IMR-90 (cell line): ENCODE results near the gene UBXN1. TPM values are rescaled to one million over a fixed set of nuclear protein-coding genes. Genes with fewer than 3 reads are reported as not detected.
"Not testable (repeated sequence)": the region's sequence is repeated elsewhere in the genome, so short reads cannot be mapped to it uniquely, and the experiment has no call there.

ENCODE experiments used
- ATAC-seq: fragments of 200-7000 bp; cut with Tn5 transposase; 2 replicates; pipeline ENCODE4 v1.9.1; 2020; ENCODE audit warnings: low read depth, mild to moderate bottlenecking, moderate library complexity
- BruUV-seq: library from RNA; stranded (reverse); fragments of 400-500 nt; replicated peaks from 2 replicates; lab custom pipeline; 2021; lab: Mats Ljungman, UMichigan
- CTCF ChIA-PET: fragments of 300-600 bp; formaldehyde crosslinking; extraction: SDS; loops from one replicate; lab custom pipeline; 2021; ENCODE audit warnings: antibody characterized with exemption; lab: Yijun Ruan, JAX
- POLR2A ChIA-PET: fragments of 300-600 bp; sonication (Branson Sonifier 250); formaldehyde crosslinking; loops from one replicate; lab custom pipeline; 2022; ENCODE audit warnings: antibody characterized with exemption; ENCODE audit not compliant: unreplicated experiment; lab: Charles Lee
- DNase-seq: peaks from one replicate; pipeline ENCODE4 v3.0.0; 2013
- H2AFZ ChIP-seq: replicated peaks from 2 replicates; pipeline ENCODE3; 2013; ENCODE audit warnings: low read length, mild to moderate bottlenecking; ENCODE audit not compliant: poor library complexity
- H2AK5ac ChIP-seq: 2 replicates; pipeline ENCODE4 v1.6.1; 2013; ENCODE audit warnings: low read depth, low read length, inconsistent platforms
- H2AK9ac ChIP-seq: replicated peaks from 2 replicates; pipeline ENCODE3; 2013; ENCODE audit warnings: mild to moderate bottlenecking, low read depth, low read length, moderate library complexity; ENCODE audit not compliant: poor library complexity
- H2BK120ac ChIP-seq: 2 replicates; pipeline ENCODE4 v1.6.1; 2013; ENCODE audit warnings: low read depth, low read length, inconsistent platforms
- H2BK15ac ChIP-seq: 3 replicates; pipeline ENCODE4 v1.6.1; 2013; ENCODE audit warnings: low read depth, low read length, inconsistent platforms
- H2BK20ac ChIP-seq: 2 replicates; pipeline ENCODE4 v1.6.1; 2013; ENCODE audit warnings: low read depth, mild to moderate bottlenecking, inconsistent platforms, low read length, moderate library complexity
- H2BK5ac ChIP-seq: 2 replicates; pipeline ENCODE4 v1.6.1; 2013; ENCODE audit warnings: mild to moderate bottlenecking, low read depth, low read length, inconsistent platforms; ENCODE audit not compliant: poor library complexity, severe bottlenecking
- H3K14ac ChIP-seq: replicated peaks from 2 replicates; pipeline ENCODE4 v1.6.1; 2013; ENCODE audit warnings: low read depth, low read length, inconsistent platforms
- H3K18ac ChIP-seq: 2 replicates; pipeline ENCODE4 v1.6.1; 2013; ENCODE audit warnings: low read depth, low read length, control low read depth
- H3K23ac ChIP-seq: 2 replicates; pipeline ENCODE4 v1.6.1; 2013; ENCODE audit warnings: low read depth, low read length, inconsistent platforms
- H3K27ac ChIP-seq: 2 replicates; pipeline ENCODE4 v1.5.1; 2013; ENCODE audit warnings: mild to moderate bottlenecking, control low read depth, low read length; ENCODE audit not compliant: insufficient read depth
- H3K27me3 ChIP-seq: 2 replicates; pipeline ENCODE4 v1.6.1; 2013; ENCODE audit warnings: low read length; ENCODE audit not compliant: control insufficient read depth, insufficient read depth
- H3K36me3 ChIP-seq: 2 replicates; pipeline ENCODE4 v1.6.1; 2013; ENCODE audit warnings: low read length, mixed read lengths; ENCODE audit not compliant: control insufficient read depth, insufficient read depth
- H3K4ac ChIP-seq: 2 replicates; pipeline ENCODE4 v1.6.1; 2013; ENCODE audit warnings: low read depth, low read length, inconsistent platforms
- H3K4me1 ChIP-seq: 2 replicates; pipeline ENCODE4 v1.6.1; 2013; ENCODE audit warnings: low read length, mixed read lengths; ENCODE audit not compliant: control insufficient read depth, insufficient read depth
- H3K4me2 ChIP-seq: 2 replicates; pipeline ENCODE4 v1.6.1; 2013; ENCODE audit warnings: low read depth, mild to moderate bottlenecking, control low read depth, low read length, moderate library complexity
- H3K4me3 ChIP-seq: 2 replicates; pipeline ENCODE4 v1.5.1; 2013; ENCODE audit warnings: low read depth, mild to moderate bottlenecking, control low read depth, low read length, moderate library complexity; ENCODE audit not compliant: insufficient read depth
- H3K56ac ChIP-seq: 2 replicates; pipeline ENCODE4 v1.6.1; 2013; ENCODE audit warnings: low read length, inconsistent platforms; ENCODE audit not compliant: insufficient read depth; ENCODE audit errors: extremely low read depth
- H3K79me1 ChIP-seq, 2 experiments: 2 replicates each; pipeline ENCODE4 v1.6.1; 2013; ENCODE audit warnings: low read length in 2 of 2, inconsistent platforms in 1 of 2, low read depth in 1 of 2
- H3K9ac ChIP-seq: 2 replicates; pipeline ENCODE4 v1.6.1; 2013; ENCODE audit warnings: low read depth, low read length, control low read depth
- H3K9me1 ChIP-seq: 2 replicates; pipeline ENCODE4 v1.6.1; 2013; ENCODE audit warnings: low read length, inconsistent platforms; ENCODE audit not compliant: insufficient read depth
- H3K9me3 ChIP-seq: 2 replicates; pipeline ENCODE4 v1.6.1; 2013; ENCODE audit warnings: low read length; ENCODE audit not compliant: control insufficient read depth, insufficient read depth
- H4K20me1 ChIP-seq: 2 replicates; pipeline ENCODE4 v1.6.1; 2013; ENCODE audit warnings: low read length, inconsistent platforms; ENCODE audit not compliant: insufficient read depth
- H4K5ac ChIP-seq: 2 replicates; pipeline ENCODE4 v1.6.1; 2013; ENCODE audit warnings: mild to moderate bottlenecking, low read depth, low read length, control low read depth
- H4K8ac ChIP-seq, 2 experiments: 2 replicates each; pipeline ENCODE4 v1.6.1; 2013; ENCODE audit warnings: low read depth in 2 of 2, low read length in 2 of 2, control low read depth in 1 of 2, inconsistent platforms in 1 of 2
- H4K91ac ChIP-seq: 2 replicates; pipeline ENCODE4 v1.6.1; 2013; ENCODE audit warnings: low read depth, low read length, inconsistent platforms; ENCODE audit not compliant: insufficient read depth
- WGBS, 2 experiments: methylation state at CpG; one replicate each; pipeline versions ENCODE4 v1.1.5 to v1.1.7; 2013; ENCODE audit warnings: missing lambda C conversion rate in 2 of 2; ENCODE audit not compliant: insufficient read length in 1 of 2; ENCODE audit errors: extremely low coverage in 2 of 2; 5-methylcytosine and 5-hydroxymethylcytosine counted together
- dilution Hi-C: fragments of 300-500 bp; cut with HindIII; formaldehyde crosslinking; loops from one replicate; pipeline ENCODE4 v1.14.3; 2018; ENCODE audit warnings: low sequenced_read_pairs; ENCODE audit not compliant: unreplicated experiment
- in situ Hi-C: fragments of 300-500 bp; cut with MboI; formaldehyde crosslinking; loops from 3 replicates; pipeline ENCODE4 v1.14.3; 2019; ENCODE audit warnings: low sequenced_read_pairs, inconsistent platforms, mixed read lengths
- intact Hi-C: fragments of 100-400 bp; cut with micrococcal nuclease; formaldehyde crosslinking; loops from 2 replicates; pipeline ENCODE4 v1.10.0; 2022
- polyA plus RNA-seq, 3 experiments: library from polyadenylated mRNA; depleted of rRNA; stranded (reverse); fragments of >200 nt; gene quantifications; 2 replicates each; pipeline ENCODE4 v1.2.3, GENCODE V29; 2012; ENCODE audit warnings: low replicate concordance in 1 of 3
- total RNA-seq: library from RNA; depleted of rRNA; stranded (reverse); fragments of >200 nt; gene quantifications from 2 replicates; pipeline ENCODE4 v1.2.3, GENCODE V29; 2012

The UBXN1 gene
- total and polyA plus RNA-seq, 2 of the 4 experiments (the other 2 are of a cell fraction), result 50.0 to 81.6 TPM

- H3K27me3 ChIP-seq, H2BK120ac ChIP-seq, H2BK15ac ChIP-seq, H4K5ac ChIP-seq, dilution Hi-C loops, CTCF ChIA-PET, intact Hi-C loops, DNase-seq, H3K23ac ChIP-seq, in situ Hi-C loops, H2AFZ ChIP-seq, H3K9me1 ChIP-seq, H4K91ac ChIP-seq, H3K27ac ChIP-seq, H3K4me1 ChIP-seq, H3K9me3 ChIP-seq, H3K56ac ChIP-seq, H2AK9ac ChIP-seq, H2BK20ac ChIP-seq, H3K4me3 ChIP-seq, ATAC-seq, H2AK5ac ChIP-seq, H3K14ac ChIP-seq, H3K9ac ChIP-seq, H3K4ac ChIP-seq, H2BK5ac ChIP-seq, H4K8ac ChIP-seq, H3K18ac ChIP-seq, BruUV-seq, H3K4me2 ChIP-seq: not testable (repeated sequence)
- WGBS, 2 experiments, result 100% methylated on average over 4 of the region's 12 CpGs; no CpG with 5 or more reads in 1 of the 2 experiments
- H4K20me1 ChIP-seq, result peaks cover 13% of the 10 kb centered on the region
- H3K79me1 ChIP-seq, result peaks cover 6 to 49% of the 10 kb centered on the region in 2 experiments
- POLR2A ChIA-PET, result interaction anchor here (1.3 kb wide), 1 partner anchor 15 kb away, joined by 5 read pairs; the partner anchor contains the start of gene CSKMT
- peaks cover 24% of the 10 kb centered on the region for H3K36me3 ChIP-seq
Measured at GRCh38 chr11:62650283-62650682, 28.6 kb downstream of the UBXN1 start.
